OCI-LY3 (cell line): ENCODE results near the gene DDX51.

ENCODE experiments used
- H2AFZ ChIP-seq: fragments of 200-600, 300-600 bp; shearing (Covaris generic); 2 replicates; pipeline ENCODE4 v1.6.0; 2014; ENCODE audit warnings: antibody characterized with exemption, low read depth, low read length
- H3K27ac ChIP-seq: fragments of 200-600, 300-600 bp; sonication (generic); 2 replicates; pipeline ENCODE4 v1.5.1; 2014; ENCODE audit warnings: mild to moderate bottlenecking, low read length, moderate library complexity, mixed read lengths
- H3K27me3 ChIP-seq: fragments of 200-600, 300-600 bp; sonication (generic); 2 replicates; pipeline ENCODE4 v1.6.1; 2014; ENCODE audit warnings: low read depth, low read length, mixed read lengths
- H3K36me3 ChIP-seq: fragments of 200-600, 300-600 bp; sonication (generic); replicated peaks from 2 replicates; pipeline ENCODE3; 2014; ENCODE audit warnings: low read depth, low read length, mixed read lengths
- H3K4me1 ChIP-seq: fragments of 300-600, 200-600 bp; sonication (generic); 2 replicates; pipeline ENCODE4 v1.6.1; 2014; ENCODE audit warnings: low read length, mixed read lengths
- H3K4me2 ChIP-seq: fragments of 200-600, 300-600 bp; sonication (generic); 2 replicates; pipeline ENCODE4 v1.6.1; 2014; ENCODE audit warnings: low read length, mixed read lengths
- H3K4me3 ChIP-seq: fragments of 300-600, 200-600 bp; sonication (generic); 2 replicates; pipeline ENCODE4 v1.5.1; 2014; ENCODE audit warnings: antibody characterized with exemption, mild to moderate bottlenecking, low read length, moderate library complexity
- H3K79me2 ChIP-seq: fragments of 300-600, 200-600 bp; shearing (Covaris generic); 2 replicates; pipeline ENCODE4 v1.6.1; 2014; ENCODE audit warnings: mild to moderate bottlenecking, low read length, mixed read lengths
- H3K9ac ChIP-seq: fragments of 300-600, 200-600 bp; shearing (Covaris generic); 2 replicates; pipeline ENCODE4 v1.6.0; 2014; ENCODE audit warnings: mild to moderate bottlenecking, low read length, moderate library complexity
- H3K9me3 ChIP-seq: fragments of 200-600, 300-600 bp; shearing (Covaris generic); 2 replicates; pipeline ENCODE4 v1.6.1; 2014; ENCODE audit warnings: low read length, mixed read lengths; ENCODE audit not compliant: insufficient read depth
- H4K20me1 ChIP-seq: fragments of 200-600, 300-600 bp; sonication (generic); 2 replicates; pipeline ENCODE4 v1.6.1; 2016; ENCODE audit warnings: low read length, mixed read lengths; ENCODE audit not compliant: insufficient read depth
- EZH2phosphoT487 ChIP-seq: fragments of 200-600 bp; shearing (Covaris generic); IDR thresholded peaks from 2 replicates; pipeline ENCODE4 v1.6.1; 2018; ENCODE audit warnings: antibody characterized with exemption, mixed run types, low read depth
- TF ChIP-seq, protein P1 (sequence below): fragments of 200-600, 300-600 bp; sonication (generic); IDR thresholded peaks from 2 replicates; pipeline ENCODE4 v1.5.1; 2014; ENCODE audit warnings: antibody characterized with exemption, low read length, low read depth

The DDX51 gene

DNA sequence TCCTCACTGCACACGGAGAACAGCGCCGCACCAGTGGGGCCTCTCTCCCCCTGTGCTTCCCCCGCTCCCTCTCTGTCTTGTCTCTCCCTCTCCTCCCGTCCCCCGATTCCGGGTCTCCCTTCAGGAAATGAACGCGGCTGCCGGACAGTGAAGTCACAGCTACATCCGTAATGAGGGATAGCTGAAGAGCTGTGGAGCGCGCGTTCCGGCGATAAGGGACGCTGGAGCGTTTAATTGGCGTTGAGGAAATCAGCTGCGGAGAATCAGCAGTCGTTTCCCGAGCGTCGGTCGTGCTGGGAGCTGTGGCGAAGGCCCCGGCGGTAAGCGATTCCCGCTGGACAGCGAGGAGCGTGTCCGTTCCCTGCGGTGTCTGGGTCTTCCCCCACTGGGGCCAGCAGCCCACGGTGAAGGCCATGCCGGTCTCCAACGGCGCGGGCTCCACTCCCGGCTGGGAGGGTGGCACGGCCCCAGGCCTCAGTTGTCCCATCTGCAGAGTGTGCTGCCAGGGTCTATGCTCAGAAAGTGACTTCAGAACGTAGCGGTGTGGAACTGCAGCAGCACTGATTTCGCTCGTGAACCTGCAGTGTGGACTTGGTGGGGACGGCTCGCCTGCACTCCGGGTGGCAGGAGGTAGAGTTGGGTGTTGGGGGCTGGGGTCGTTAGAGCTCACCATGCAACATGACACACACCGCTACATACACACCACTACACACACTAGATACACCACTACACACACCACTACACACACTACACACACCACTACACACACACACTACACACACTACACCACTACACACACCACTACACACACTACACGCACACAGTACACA, 11.0 kb upstream of the DDX51 start:
- Histone ChIP-seq H3K27ac (no peak overlapping the region), H3K4me3 (no peak overlapping the region), H3K4me1 (peaks cover 12% of the 10 kb centered on the region), H2AFZ (no peak overlapping the region), H3K9ac (no peak overlapping the region), H3K36me3 (peaks cover 25% of the 10 kb centered on the region), H3K9me3 (peaks cover 9% of the 10 kb centered on the region), H4K20me1 (peaks cover 8% of the 10 kb centered on the region; the same call in 1 of the 2 replicates), H3K79me2 (no peaks in the 10 kb centered on the region), H3K27me3 (no peaks in the 10 kb centered on the region), H3K4me2 (0 out of 2 replicates have a peak overlapping the region, but pooled peaks have one; percentile 84)
- TF ChIP-seq, protein P1, sequence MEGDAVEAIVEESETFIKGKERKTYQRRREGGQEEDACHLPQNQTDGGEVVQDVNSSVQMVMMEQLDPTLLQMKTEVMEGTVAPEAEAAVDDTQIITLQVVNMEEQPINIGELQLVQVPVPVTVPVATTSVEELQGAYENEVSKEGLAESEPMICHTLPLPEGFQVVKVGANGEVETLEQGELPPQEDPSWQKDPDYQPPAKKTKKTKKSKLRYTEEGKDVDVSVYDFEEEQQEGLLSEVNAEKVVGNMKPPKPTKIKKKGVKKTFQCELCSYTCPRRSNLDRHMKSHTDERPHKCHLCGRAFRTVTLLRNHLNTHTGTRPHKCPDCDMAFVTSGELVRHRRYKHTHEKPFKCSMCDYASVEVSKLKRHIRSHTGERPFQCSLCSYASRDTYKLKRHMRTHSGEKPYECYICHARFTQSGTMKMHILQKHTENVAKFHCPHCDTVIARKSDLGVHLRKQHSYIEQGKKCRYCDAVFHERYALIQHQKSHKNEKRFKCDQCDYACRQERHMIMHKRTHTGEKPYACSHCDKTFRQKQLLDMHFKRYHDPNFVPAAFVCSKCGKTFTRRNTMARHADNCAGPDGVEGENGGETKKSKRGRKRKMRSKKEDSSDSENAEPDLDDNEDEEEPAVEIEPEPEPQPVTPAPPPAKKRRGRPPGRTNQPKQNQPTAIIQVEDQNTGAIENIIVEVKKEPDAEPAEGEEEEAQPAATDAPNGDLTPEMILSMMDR: no peak

DNA sequence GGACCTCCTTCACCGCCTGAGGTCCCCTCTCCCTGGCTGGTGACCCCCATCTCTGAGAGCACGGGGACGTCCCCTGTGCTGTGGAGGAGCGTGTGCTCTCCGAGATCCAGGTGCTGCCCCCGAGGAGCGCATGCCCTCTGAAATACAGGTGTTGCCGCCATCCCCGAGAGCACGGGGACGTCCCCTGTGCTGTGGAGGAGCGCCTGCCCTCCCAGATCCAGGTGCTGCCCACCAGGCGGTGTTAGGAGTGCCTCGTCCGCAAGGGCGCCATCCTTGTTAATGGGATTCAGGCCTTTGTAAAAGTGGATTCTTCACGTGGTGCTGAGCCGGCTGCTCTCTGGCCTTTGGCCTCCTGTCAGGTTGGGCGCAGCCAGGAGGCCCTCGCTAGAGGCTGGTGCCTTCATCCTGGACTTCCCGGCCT, 10.2 kb upstream of the DDX51 start:
- Histone ChIP-seq H3K79me2 (no peaks in the 10 kb centered on the region), H4K20me1 (peaks cover 8% of the 10 kb centered on the region; the same call in 1 of the 2 replicates), H3K27ac (peak overlapping the region; percentile 45), H3K4me2 (peak overlapping the region; percentile 84), H3K27me3 (no peaks in the 10 kb centered on the region), H2AFZ (0 out of 2 replicates have a peak overlapping the region, but pooled peaks have one; percentile 60), H3K9ac (peak overlapping the region; percentile 30; the same call in 1 of the 2 replicates), H3K36me3 (peaks cover 25% of the 10 kb centered on the region), H3K4me1 (peaks cover 12% of the 10 kb centered on the region), H3K4me3 (peak overlapping the region; percentile 69), H3K9me3 (peaks cover 9% of the 10 kb centered on the region)
- TF ChIP-seq, protein P1: no peak
- TF ChIP-seq EZH2phosphoT487: no peak

DNA sequence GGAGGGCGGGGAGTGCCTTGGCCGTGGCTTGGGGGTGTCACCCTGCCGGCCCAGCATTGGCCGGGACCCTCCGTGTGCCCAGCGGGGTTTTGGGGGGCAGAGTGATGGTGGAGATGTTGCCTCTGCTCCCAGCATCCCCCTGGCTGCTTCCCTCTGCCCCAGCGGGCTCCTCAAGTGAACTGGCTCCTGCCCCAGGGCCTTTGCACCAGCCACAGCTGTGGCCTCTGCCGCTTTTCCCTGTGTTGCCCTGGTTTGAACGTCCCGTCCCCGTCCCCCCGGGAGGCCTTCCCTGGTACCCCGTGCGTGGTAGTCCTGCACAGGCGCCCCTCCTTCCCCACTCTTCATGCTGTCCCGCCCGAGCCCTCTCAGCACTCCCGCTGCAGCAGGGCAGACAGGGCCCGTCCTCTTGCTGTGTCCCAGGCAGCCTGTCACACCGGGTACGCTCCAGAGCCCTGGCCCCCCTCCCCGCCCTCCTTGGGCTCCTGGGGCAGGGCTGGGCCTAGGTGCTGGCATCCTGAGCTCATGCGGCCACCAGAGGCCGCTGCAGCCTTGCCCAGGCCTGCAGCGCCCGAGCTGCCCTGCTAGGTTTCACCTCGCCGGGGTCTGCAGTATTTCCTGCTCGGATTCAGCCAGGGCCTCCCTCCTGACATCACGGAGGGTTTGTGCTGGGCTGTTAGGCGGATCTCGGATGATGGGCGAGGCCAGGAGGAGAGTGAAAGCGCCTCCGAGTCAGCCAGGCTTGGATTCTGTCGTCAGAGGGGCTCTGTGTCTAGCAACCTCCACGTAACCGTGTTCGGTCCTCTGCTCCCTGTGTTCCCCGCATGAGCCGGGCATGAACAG, 9.6 kb upstream of the DDX51 start:
- Histone ChIP-seq H3K4me3 (peak overlapping the region; percentile 69), H3K9me3 (peaks cover 9% of the 10 kb centered on the region), H3K4me1 (peaks cover 12% of the 10 kb centered on the region), H3K27ac (peak overlapping the region; percentile 45), H2AFZ (peak overlapping the region; percentile 60; the same call in 1 of the 2 replicates), H3K79me2 (no peaks in the 10 kb centered on the region), H3K4me2 (peak overlapping the region; percentile 84), H3K36me3 (peaks cover 25% of the 10 kb centered on the region), H3K27me3 (no peaks in the 10 kb centered on the region), H3K9ac (peak overlapping the region; percentile 30; the same call in 1 of the 2 replicates), H4K20me1 (peaks cover 8% of the 10 kb centered on the region; the same call in 1 of the 2 replicates)
- TF ChIP-seq EZH2phosphoT487: no peak
- TF ChIP-seq, protein P1: peak; percentile 89

DNA sequence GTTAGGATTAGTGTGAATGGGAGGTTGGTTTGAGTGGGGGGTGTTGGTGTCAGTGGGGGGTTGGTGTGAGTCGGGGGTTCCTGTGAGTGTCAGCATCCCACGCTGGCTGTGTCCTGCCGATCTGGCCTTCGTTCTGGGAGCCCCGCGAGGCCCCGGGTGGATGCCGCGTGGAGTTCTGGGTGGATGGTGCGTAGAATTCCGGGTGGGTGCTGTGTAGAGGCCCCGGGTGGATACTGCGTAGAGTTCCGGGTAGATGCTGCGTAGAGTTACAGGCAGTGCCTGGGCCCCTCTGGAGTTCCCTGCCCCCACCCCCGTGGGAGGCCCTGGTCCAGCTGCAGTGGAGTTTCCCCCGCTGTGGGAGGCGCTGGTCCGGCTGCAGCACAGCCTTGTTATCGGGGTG, 8.8 kb upstream of the DDX51 start:
- no peaks in the 10 kb centered on the region for H3K27me3 ChIP-seq
- peaks cover 8% of the 10 kb centered on the region; the same call in 1 of the 2 replicates for H4K20me1 ChIP-seq
- H3K4me1 ChIP-seq: peaks cover 12% of the 10 kb centered on the region
- no peak overlapping the region for H3K27ac ChIP-seq
- peaks cover 24% of the 10 kb centered on the region for H3K36me3 ChIP-seq
- H3K4me2 ChIP-seq: no peak overlapping the region
- no peak overlapping the region for H3K9ac ChIP-seq
- H2AFZ ChIP-seq: no peak overlapping the region
- H3K9me3 ChIP-seq: peaks cover 9% of the 10 kb centered on the region
- TF ChIP-seq EZH2phosphoT487: no peak
- TF ChIP-seq, protein P1: no peak
- H3K79me2 ChIP-seq: peaks cover 4% of the 10 kb centered on the region
- H3K4me3 ChIP-seq: no peak overlapping the region
